ENCODE data around the gene MCU. TPM values are rescaled to one million over a fixed set of nuclear protein-coding genes. Genes with fewer than 3 reads are reported as not detected.
"Not testable (repeated sequence)": the region's sequence is repeated elsewhere in the genome, so short reads cannot be mapped to it uniquely, and the experiment has no call there.

MCU gene
- total RNA-seq, 2 experiments from 2014 or later, result 9.4 to 9.9 TPM

DNA sequence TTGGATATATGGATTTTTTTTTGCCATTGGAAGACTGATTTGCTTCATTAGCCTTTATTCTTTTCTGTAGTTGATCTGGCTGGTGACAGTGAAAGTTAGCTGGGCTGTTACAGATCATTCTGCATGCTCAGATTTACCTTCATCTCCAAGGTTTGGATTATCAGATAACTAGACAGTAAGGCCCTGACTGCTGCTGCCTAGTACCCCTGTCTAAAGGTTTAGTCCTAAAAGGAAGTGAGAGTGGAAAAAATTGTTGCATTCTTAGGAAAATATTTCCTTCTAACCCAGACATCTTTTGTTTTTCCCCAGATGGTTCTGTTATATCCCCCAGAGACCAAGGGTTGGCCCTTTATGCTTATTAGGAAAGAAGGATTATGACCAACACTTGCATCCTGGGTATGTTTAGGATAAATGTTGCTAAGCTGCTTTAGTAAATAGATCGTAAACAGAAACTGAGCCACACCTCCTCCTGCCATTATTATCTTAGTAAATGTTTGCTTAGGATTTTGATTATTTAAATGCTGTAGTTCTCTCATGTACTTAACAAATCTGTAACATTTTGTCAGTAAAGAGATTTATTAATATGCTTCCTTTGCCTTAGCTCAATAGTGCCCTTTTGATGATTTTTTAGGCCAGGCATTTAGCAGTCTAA lies 44.4 kb downstream of the MCU start:
- Histone ChIP-seq H3K36me3 (ENCODE audit: insufficient read depth, low read length) (no peaks in the 10 kb centered on the region), H4K20me1 (ENCODE audit: insufficient read depth, low read length) (no peaks in the 10 kb centered on the region), H3K9me2 (ENCODE audit: insufficient read depth, low read length) (no peaks in the 10 kb centered on the region), H3K4me3 (ENCODE audit: low read depth, low read length, poor library complexity, severe bottlenecking) (no peak overlapping the region), H3K79me2 (ENCODE audit: insufficient read depth, low read depth, low read length) (no peaks in the 10 kb centered on the region), H3K9me3 (ENCODE audit: low read length) (no peaks in the 10 kb centered on the region), H3K27ac (ENCODE audit: low read depth, low read length, poor library complexity, severe bottlenecking) (no peak overlapping the region), H3K4me1 (ENCODE audit: insufficient read depth, low read length, poor library complexity, severe bottlenecking) (no peaks in the 10 kb centered on the region), H3K4me2 (ENCODE audit: low read length) (no peak overlapping the region), H2AFZ (ENCODE audit: low read length) (no peak overlapping the region)
- no TSS peak for BruUV-seq (replicated peaks)
- TF ChIP-seq, protein P1, sequence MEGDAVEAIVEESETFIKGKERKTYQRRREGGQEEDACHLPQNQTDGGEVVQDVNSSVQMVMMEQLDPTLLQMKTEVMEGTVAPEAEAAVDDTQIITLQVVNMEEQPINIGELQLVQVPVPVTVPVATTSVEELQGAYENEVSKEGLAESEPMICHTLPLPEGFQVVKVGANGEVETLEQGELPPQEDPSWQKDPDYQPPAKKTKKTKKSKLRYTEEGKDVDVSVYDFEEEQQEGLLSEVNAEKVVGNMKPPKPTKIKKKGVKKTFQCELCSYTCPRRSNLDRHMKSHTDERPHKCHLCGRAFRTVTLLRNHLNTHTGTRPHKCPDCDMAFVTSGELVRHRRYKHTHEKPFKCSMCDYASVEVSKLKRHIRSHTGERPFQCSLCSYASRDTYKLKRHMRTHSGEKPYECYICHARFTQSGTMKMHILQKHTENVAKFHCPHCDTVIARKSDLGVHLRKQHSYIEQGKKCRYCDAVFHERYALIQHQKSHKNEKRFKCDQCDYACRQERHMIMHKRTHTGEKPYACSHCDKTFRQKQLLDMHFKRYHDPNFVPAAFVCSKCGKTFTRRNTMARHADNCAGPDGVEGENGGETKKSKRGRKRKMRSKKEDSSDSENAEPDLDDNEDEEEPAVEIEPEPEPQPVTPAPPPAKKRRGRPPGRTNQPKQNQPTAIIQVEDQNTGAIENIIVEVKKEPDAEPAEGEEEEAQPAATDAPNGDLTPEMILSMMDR (conservative IDR thresholded peaks at IDR 0.05; ENCODE audit: low read length), result no peak
- no peak for TF ChIP-seq EZH2phosphoT487 (IDR thresholded peaks at IDR 0.05; ENCODE audit: borderline replicate concordance, low read depth, low read length)
- intact Hi-C loops (cut with micrococcal nuclease; ENCODE audit: unreplicated experiment), result no loop called here
- no peak for DNase-seq (ENCODE audit: low spot score)
- ChIA-PET POLR2A (interaction anchor here (0.6 to 1.2 kb wide), 2 partner anchors 141 to 586 kb away, joined by 3 read pairs; no protein-coding TSS in a partner anchor), CTCF (ENCODE audit: unreplicated experiment) (no interaction called here)

DNA sequence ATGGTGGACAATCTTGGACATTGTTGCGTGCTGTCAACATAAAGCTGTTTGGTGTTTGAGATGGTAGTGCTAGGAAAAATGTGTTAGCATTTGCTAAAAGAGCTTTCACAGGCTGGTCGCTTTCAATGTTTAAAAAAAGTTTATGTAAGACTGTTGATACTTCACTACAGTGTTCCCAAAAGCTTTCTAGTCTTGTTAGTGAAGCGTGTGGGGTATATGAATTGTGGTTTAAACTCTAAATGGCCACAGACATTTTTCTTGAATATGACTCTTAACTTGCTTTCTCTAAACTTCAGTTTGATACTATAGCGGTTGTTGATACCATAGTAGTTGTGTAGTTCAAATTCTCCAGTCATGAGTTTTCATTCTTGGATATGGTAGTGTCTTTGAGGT lies 44.9 kb downstream of the MCU start:
- Histone ChIP-seq H2AFZ (ENCODE audit: low read length) (no peak overlapping the region), H3K9me2 (ENCODE audit: insufficient read depth, low read length) (no peaks in the 10 kb centered on the region), H3K4me2 (ENCODE audit: low read length) (no peak overlapping the region), H3K36me3 (ENCODE audit: insufficient read depth, low read length) (no peaks in the 10 kb centered on the region), H3K9me3 (ENCODE audit: low read length) (no peaks in the 10 kb centered on the region), H3K27ac (ENCODE audit: low read depth, low read length, poor library complexity, severe bottlenecking) (no peak overlapping the region), H4K20me1 (ENCODE audit: insufficient read depth, low read length) (no peaks in the 10 kb centered on the region), H3K79me2 (ENCODE audit: insufficient read depth, low read depth, low read length) (no peaks in the 10 kb centered on the region), H3K4me1 (ENCODE audit: insufficient read depth, low read length, poor library complexity, severe bottlenecking) (no peaks in the 10 kb centered on the region), H3K4me3 (ENCODE audit: low read depth, low read length, poor library complexity, severe bottlenecking) (no peak overlapping the region)
- BruUV-seq (replicated peaks), result no TSS peak
- no peak for TF ChIP-seq EZH2phosphoT487 (IDR thresholded peaks at IDR 0.05; ENCODE audit: borderline replicate concordance, low read depth, low read length)
- TF ChIP-seq, protein P1 (conservative IDR thresholded peaks at IDR 0.05; ENCODE audit: low read length), result no peak
- intact Hi-C loops (cut with micrococcal nuclease; ENCODE audit: unreplicated experiment), result no loop called here
- POLR2A ChIA-PET, result no interaction called here
- CTCF ChIA-PET (ENCODE audit: unreplicated experiment), result no interaction called here
- no peak for DNase-seq (ENCODE audit: low spot score)

DNA sequence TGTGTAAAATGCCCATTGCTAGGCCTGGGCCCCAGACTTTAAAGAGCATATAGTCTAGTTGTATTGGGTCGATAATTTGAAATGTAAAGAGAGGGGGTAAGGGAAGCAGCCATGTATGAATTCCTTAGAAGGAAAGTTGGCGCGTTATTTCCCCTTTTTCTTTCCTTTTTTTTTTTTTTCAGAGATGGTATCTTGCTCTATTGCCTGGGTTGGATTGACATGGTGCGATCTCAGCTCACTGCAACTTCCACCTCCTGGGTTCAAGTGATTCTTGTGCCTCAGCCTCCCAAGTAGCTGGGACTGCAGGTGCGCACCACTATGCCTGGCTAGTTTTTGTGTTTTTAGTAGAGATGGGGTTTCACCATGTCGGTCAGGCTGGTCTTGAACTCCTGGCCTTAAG lies 45.4 kb downstream of the MCU start:
- H3K36me3 ChIP-seq (ENCODE audit: insufficient read depth, low read length); H4K20me1 ChIP-seq (ENCODE audit: insufficient read depth, low read length); H3K4me1 ChIP-seq (ENCODE audit: insufficient read depth, low read length, poor library complexity, severe bottlenecking); H2AFZ ChIP-seq (ENCODE audit: low read length); H3K9me2 ChIP-seq (ENCODE audit: insufficient read depth, low read length); H3K27ac ChIP-seq (ENCODE audit: low read depth, low read length, poor library complexity, severe bottlenecking); H3K9me3 ChIP-seq (ENCODE audit: low read length); intact Hi-C loops (cut with micrococcal nuclease; ENCODE audit: unreplicated experiment); CTCF ChIA-PET (ENCODE audit: unreplicated experiment); H3K4me3 ChIP-seq (ENCODE audit: low read depth, low read length, poor library complexity, severe bottlenecking); BruUV-seq (replicated peaks); H3K79me2 ChIP-seq (ENCODE audit: insufficient read depth, low read depth, low read length); H3K4me2 ChIP-seq (ENCODE audit: low read length); DNase-seq (ENCODE audit: low spot score): not testable (repeated sequence)
- POLR2A ChIA-PET, result interaction anchor here (0.6 to 0.7 kb wide), 2 partner anchors 69 to 1793 kb away, joined by 4 to 5 read pairs; no protein-coding TSS in a partner anchor
